T1000 (cell line): ENCODE measurements around the gene P3H3.

Experiments
- DNase-seq: peaks from one replicate; lab custom pipeline; 2025; ENCODE audit warnings: mixed read lengths; lab: John Stamatoyannopoulos, UW

P3H3 gene

GRCh38 chr12:6807170-6807569, 21.0 kb upstream of the P3H3 start:
- no peak for DNase-seq

GRCh38 chr12:6809056-6809455, 19.2 kb upstream of the P3H3 start:
- DNase-seq, result no peak

- no peak for DNase-seq
Measured at GRCh38 chr12:6810758-6811157, 17.4 kb upstream of the P3H3 start.

- no peak for DNase-seq
Measured at GRCh38 chr12:6813363-6813762, 14.8 kb upstream of the P3H3 start.

GRCh38 chr12:6816598-6816997, 11.6 kb upstream of the P3H3 start:
- no peak for DNase-seq

GRCh38 chr12:6817098-6817497, 11.1 kb upstream of the P3H3 start:
- no peak for DNase-seq

GRCh38 chr12:6817662-6818157, 10.5 kb upstream of the P3H3 start:
- DNase-seq, result no peak

- DNase-seq, result no peak
Measured at GRCh38 chr12:6818222-6818621, 10.0 kb upstream of the P3H3 start.

- DNase-seq, result no peak
Measured at GRCh38 chr12:6818645-6819044, 9.6 kb upstream of the P3H3 start.

GRCh38 chr12:6819106-6820030, 8.8 kb upstream of the P3H3 start:
- DNase-seq, result no peak

GRCh38 chr12:6820166-6820565, 8.0 kb upstream of the P3H3 start:
- DNase-seq, result no peak

GRCh38 chr12:6821591-6822425, 6.4 kb upstream of the P3H3 start, which contains the start of gene GPR162:
Gene GPR162 (plus strand): TSS chr12:6821821. CDS start chr12:6823899, 2,078 bp downstream.
- peak; percentile 46 for DNase-seq

- DNase-seq, result no peak
Measured at GRCh38 chr12:6822426-6823135, 5.6 kb upstream of the P3H3 start.

GRCh38 chr12:6823182-6824084, 4.8 kb upstream of the P3H3 start:
- DNase-seq, result no peak

- no peak for DNase-seq
Measured at GRCh38 chr12:6824085-6824775, 4.0 kb upstream of the P3H3 start.

- DNase-seq, result no peak
Measured at GRCh38 chr12:6824901-6825381, 3.3 kb upstream of the P3H3 start.

GRCh38 chr12:6825398-6826124, 2.6 kb upstream of the P3H3 start:
- peak; percentile 56 for DNase-seq

- no peak for DNase-seq
Measured at GRCh38 chr12:6826125-6826733, 2.0 kb upstream of the P3H3 start.
